ENCODE data around the gene SLC22A1. TPM values are rescaled to one million over a fixed set of nuclear protein-coding genes. Genes with fewer than 3 reads are reported as not detected.
A peak's percentile ranks its signal among the peaks of the same experiment; 100 is the strongest.

SLC22A1 gene
- total RNA-seq, 1 donor from 2014 or later = 2.0 TPM

GRCh38 chr6:160160450-160160849 is 38.8 kb downstream of the SLC22A1 start:
- H3K27ac Mint-ChIP-seq = peak overlapping the region; percentile 36
- no peaks in the 10 kb centered on the region for H3K27me3 Mint-ChIP-seq (ENCODE audit: low read depth)
- peaks cover 10% of the 10 kb centered on the region for H3K36me3 Mint-ChIP-seq

GRCh38 chr6:160160929-160161646 is 39.5 kb downstream of the SLC22A1 start:
- no peaks in the 10 kb centered on the region for H3K27me3 Mint-ChIP-seq (ENCODE audit: low read depth)
- no peak overlapping the region for H3K27ac Mint-ChIP-seq
- no peak for DNase-seq (ENCODE audit: low spot score in 2 of 2, unreplicated experiment in 2 of 2)
- H3K36me3 Mint-ChIP-seq = peaks cover 6% of the 10 kb centered on the region
- peaks cover 4% of the 10 kb centered on the region for H3K9me3 Mint-ChIP-seq
- TF ChIP-seq CTCF (IDR thresholded peaks at IDR 0.05; ENCODE audit: unreplicated experiment) = no peak
- H3K4me3 Mint-ChIP-seq = no peak overlapping the region
- peaks cover 11% of the 10 kb centered on the region for H3K4me1 Mint-ChIP-seq

More at GRCh38 chr6:160160450-160160849, 38.8 kb downstream of the SLC22A1 start:
- no peak for DNase-seq (ENCODE audit: low spot score in 2 of 2, unreplicated experiment in 2 of 2)
- Mint-ChIP-seq H3K9me3 (peaks cover 4% of the 10 kb centered on the region), H3K4me3 (no peak overlapping the region), H3K4me1 (peaks cover 11% of the 10 kb centered on the region)
- TF ChIP-seq CTCF (IDR thresholded peaks at IDR 0.05; ENCODE audit: unreplicated experiment) = no peak

GRCh38 chr6:160161647-160161986 is 40.0 kb downstream of the SLC22A1 start:
- no peak for DNase-seq (ENCODE audit: low spot score in 2 of 2, unreplicated experiment in 2 of 2)
- Mint-ChIP-seq H3K27me3 (ENCODE audit: low read depth) (no peaks in the 10 kb centered on the region), H3K4me1 (peaks cover 11% of the 10 kb centered on the region), H3K9me3 (peaks cover 4% of the 10 kb centered on the region), H3K36me3 (peaks cover 6% of the 10 kb centered on the region), H3K27ac (no peak overlapping the region), H3K4me3 (no peak overlapping the region)
- no peak for TF ChIP-seq CTCF (IDR thresholded peaks at IDR 0.05; ENCODE audit: unreplicated experiment)

- no peak for TF ChIP-seq CTCF (IDR thresholded peaks at IDR 0.05; ENCODE audit: unreplicated experiment)
- DNase-seq (ENCODE audit: low spot score in 2 of 2, unreplicated experiment in 2 of 2) = no peak
Observed at GRCh38 chr6:160162030-160162566, 40.5 kb downstream of the SLC22A1 start.

GRCh38 chr6:160163425-160163824 is 41.8 kb downstream of the SLC22A1 start:
- no peak for TF ChIP-seq CTCF (IDR thresholded peaks at IDR 0.05; ENCODE audit: unreplicated experiment)
- Mint-ChIP-seq H3K4me1 (peaks cover 11% of the 10 kb centered on the region), H3K4me3 (no peak overlapping the region), H3K36me3 (peaks cover 2% of the 10 kb centered on the region), H3K27ac (no peak overlapping the region), H3K27me3 (ENCODE audit: low read depth) (no peaks in the 10 kb centered on the region), H3K9me3 (peaks cover 4% of the 10 kb centered on the region)
- DNase-seq (ENCODE audit: low spot score in 2 of 2, unreplicated experiment in 2 of 2) = no peak

More at GRCh38 chr6:160162030-160162566, 40.5 kb downstream of the SLC22A1 start:
- H3K36me3 Mint-ChIP-seq = peaks cover 6% of the 10 kb centered on the region
- peaks cover 4% of the 10 kb centered on the region for H3K9me3 Mint-ChIP-seq
- H3K27ac Mint-ChIP-seq = no peak overlapping the region
- no peaks in the 10 kb centered on the region for H3K27me3 Mint-ChIP-seq (ENCODE audit: low read depth)
- H3K4me1 Mint-ChIP-seq = peaks cover 11% of the 10 kb centered on the region
- H3K4me3 Mint-ChIP-seq = no peak overlapping the region
